HL-60 (cell line): ENCODE data around the gene NT5C3A.
"Not testable (repeated sequence)": the region's sequence is repeated elsewhere in the genome, so short reads cannot be mapped to it uniquely, and the experiment has no call there.

ENCODE experiments used
- DNase-seq, 2 experiments: peaks; one replicate each; pipeline ENCODE4 v3.0.0-alpha.2; 2010 to 2020; ENCODE audit warnings: low read depth in 1 of 2, low spot score in 1 of 2
- H3K27ac ChIP-seq: fragments of 250-450 bp; sonication (Bioruptor Pico); replicated peaks from 2 replicates; pipeline ENCODE4 v1.5.1; 2020; ENCODE audit warnings: mild to moderate bottlenecking, moderate library complexity
- H3K27me3 ChIP-seq: fragments of 250-450 bp; sonication (Bioruptor Pico); 2 replicates; pipeline ENCODE4 v1.5.1; 2021; ENCODE audit warnings: mild to moderate bottlenecking, moderate library complexity; ENCODE audit not compliant: insufficient read depth, poor library complexity, severe bottlenecking
- H3K4me3 ChIP-seq: replicated peaks from 2 replicates; pipeline ENCODE4 v1.5.1; 2011; ENCODE audit warnings: mild to moderate bottlenecking, control low read depth, low read length; ENCODE audit not compliant: insufficient read depth
- CTCF ChIP-seq: IDR thresholded peaks from one replicate; pipeline ENCODE4 v1.5.1; 2011; ENCODE audit warnings: low read length, control low read depth, inconsistent platforms; ENCODE audit not compliant: insufficient read depth
- GABPA ChIP-seq: IDR thresholded peaks from 2 replicates; pipeline ENCODE4 v1.6.1; 2012; ENCODE audit warnings: low read depth
- POLR2AphosphoS5 ChIP-seq: IDR thresholded peaks from 2 replicates; pipeline ENCODE4 v1.6.1; 2012; ENCODE audit warnings: low read depth
- SPI1 ChIP-seq: IDR thresholded peaks from 2 replicates; pipeline ENCODE4 v1.6.1; 2012; ENCODE audit warnings: low read depth, mild to moderate bottlenecking, borderline replicate concordance
- TF ChIP-seq, protein P1 (sequence below): IDR thresholded peaks from 2 replicates; pipeline ENCODE4 v1.6.1; 2012; ENCODE audit warnings: low read depth; ENCODE audit not compliant: insufficient replicate concordance

The NT5C3A gene

GRCh38 chr7:33009734-33010133 lies 52.8 kb downstream of the NT5C3A start:
- DNase-seq, result no peak
- Histone ChIP-seq H3K27ac (no peak overlapping the region), H3K27me3 (no peaks in the 10 kb centered on the region), H3K4me3 (no peak overlapping the region)
- TF ChIP-seq CTCF (no peak), POLR2AphosphoS5 (no peak), GABPA (no peak), SPI1 (no peak)
- TF ChIP-seq, protein P1, sequence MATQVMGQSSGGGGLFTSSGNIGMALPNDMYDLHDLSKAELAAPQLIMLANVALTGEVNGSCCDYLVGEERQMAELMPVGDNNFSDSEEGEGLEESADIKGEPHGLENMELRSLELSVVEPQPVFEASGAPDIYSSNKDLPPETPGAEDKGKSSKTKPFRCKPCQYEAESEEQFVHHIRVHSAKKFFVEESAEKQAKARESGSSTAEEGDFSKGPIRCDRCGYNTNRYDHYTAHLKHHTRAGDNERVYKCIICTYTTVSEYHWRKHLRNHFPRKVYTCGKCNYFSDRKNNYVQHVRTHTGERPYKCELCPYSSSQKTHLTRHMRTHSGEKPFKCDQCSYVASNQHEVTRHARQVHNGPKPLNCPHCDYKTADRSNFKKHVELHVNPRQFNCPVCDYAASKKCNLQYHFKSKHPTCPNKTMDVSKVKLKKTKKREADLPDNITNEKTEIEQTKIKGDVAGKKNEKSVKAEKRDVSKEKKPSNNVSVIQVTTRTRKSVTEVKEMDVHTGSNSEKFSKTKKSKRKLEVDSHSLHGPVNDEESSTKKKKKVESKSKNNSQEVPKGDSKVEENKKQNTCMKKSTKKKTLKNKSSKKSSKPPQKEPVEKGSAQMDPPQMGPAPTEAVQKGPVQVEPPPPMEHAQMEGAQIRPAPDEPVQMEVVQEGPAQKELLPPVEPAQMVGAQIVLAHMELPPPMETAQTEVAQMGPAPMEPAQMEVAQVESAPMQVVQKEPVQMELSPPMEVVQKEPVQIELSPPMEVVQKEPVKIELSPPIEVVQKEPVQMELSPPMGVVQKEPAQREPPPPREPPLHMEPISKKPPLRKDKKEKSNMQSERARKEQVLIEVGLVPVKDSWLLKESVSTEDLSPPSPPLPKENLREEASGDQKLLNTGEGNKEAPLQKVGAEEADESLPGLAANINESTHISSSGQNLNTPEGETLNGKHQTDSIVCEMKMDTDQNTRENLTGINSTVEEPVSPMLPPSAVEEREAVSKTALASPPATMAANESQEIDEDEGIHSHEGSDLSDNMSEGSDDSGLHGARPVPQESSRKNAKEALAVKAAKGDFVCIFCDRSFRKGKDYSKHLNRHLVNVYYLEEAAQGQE, result no peak

- not testable (repeated sequence) for H3K27ac ChIP-seq, H3K27me3 ChIP-seq, H3K4me3 ChIP-seq, DNase-seq
Measured at GRCh38 chr7:33005690-33006089, 56.9 kb downstream of the NT5C3A start.

GRCh38 chr7:33005193-33005592 lies 57.4 kb downstream of the NT5C3A start:
- H3K27ac ChIP-seq, H3K27me3 ChIP-seq, H3K4me3 ChIP-seq, DNase-seq: not testable (repeated sequence)

DNA sequence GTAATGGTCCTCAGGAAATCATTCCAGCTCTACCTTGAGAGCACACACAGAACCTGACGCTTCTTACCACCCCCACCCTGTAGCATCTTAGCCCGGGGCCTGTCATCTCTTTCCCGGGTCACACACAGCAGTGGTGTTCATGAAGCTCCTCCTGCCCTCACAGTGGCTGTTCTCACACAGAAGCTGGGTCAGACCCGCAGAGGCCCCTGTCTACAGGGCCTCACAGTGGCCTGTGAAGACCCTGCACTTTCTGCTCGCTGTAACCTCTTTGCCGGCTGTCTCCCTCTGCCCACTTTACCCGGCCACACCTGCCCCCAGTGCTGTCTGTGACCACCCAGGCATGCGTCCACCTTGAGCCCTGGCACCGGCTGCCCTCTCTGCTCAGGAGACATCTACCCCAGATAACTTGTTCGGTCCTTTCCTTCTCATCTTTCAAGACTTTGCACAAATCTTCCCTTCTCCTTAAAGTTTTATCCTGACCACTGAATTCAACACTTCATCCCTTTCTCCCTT lies 58.4 kb downstream of the NT5C3A start:
- H3K27me3 ChIP-seq, DNase-seq, H3K27ac ChIP-seq, H3K4me3 ChIP-seq: not testable (repeated sequence)

- not testable (repeated sequence) for H3K27ac ChIP-seq, H3K4me3 ChIP-seq, DNase-seq
Measured at GRCh38 chr7:33003111-33003510, 59.5 kb downstream of the NT5C3A start.

DNA sequence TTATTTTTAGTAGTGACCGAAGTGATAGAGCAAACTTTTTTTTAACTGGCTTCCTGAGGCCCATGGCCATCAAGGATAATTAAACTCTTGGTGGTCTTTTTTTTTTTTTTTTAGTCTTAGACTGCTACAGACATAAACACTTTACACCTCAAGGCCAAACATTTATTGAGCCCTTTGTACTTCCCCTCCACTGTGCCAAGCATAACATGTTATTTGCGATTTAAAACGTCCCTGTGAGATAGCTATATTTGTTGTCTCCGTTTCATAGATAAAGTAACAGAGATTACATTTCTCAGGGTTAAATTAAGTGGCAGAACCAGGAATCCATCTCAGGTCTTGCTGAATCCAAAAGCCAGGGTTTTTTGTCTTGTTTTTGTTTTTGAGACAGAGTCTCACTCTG lies 63.2 kb downstream of the NT5C3A start:
- H3K27me3 ChIP-seq, DNase-seq, H3K4me3 ChIP-seq, H3K27ac ChIP-seq: not testable (repeated sequence)

More at GRCh38 chr7:33003111-33003510, 59.5 kb downstream of the NT5C3A start:
- H3K27me3 ChIP-seq, result not testable (repeated sequence)

GRCh38 chr7:32998361-32999171 lies 64.0 kb downstream of the NT5C3A start:
- peak in 1 of 2 experiments; percentile 15 for DNase-seq

DNA sequence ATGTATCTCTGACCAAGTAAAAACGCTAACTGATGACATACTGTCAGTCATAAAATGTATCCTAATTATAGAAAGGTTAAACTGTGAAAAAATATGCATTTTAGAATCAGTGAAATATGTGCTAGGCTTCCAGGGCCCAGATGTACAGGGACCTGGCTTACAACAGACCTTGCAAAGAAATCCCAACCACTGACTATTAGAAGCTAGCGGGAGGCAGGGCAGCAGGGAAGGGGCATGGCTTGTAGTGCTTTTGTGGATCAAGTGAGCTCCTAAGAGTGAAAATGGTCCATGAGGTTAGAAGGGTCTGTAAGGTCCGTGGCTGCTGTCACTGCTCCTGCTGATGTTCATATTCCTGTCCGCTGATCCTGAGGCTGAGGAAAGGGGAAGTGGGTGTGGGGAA lies 64.6 kb downstream of the NT5C3A start:
- not testable (repeated sequence) for H3K27me3 ChIP-seq, H3K4me3 ChIP-seq, DNase-seq, H3K27ac ChIP-seq

More at GRCh38 chr7:32998361-32999171, 64.0 kb downstream of the NT5C3A start:
- not testable (repeated sequence) for H3K27ac ChIP-seq, H3K27me3 ChIP-seq, H3K4me3 ChIP-seq

- not testable (repeated sequence) for H3K27ac ChIP-seq, DNase-seq, H3K27me3 ChIP-seq, H3K4me3 ChIP-seq
Measured at GRCh38 chr7:32992750-32993149, 69.8 kb downstream of the NT5C3A start.

GRCh38 chr7:32991975-32992700 lies 70.4 kb downstream of the NT5C3A start:
- not testable (repeated sequence) for H3K4me3 ChIP-seq, DNase-seq, H3K27me3 ChIP-seq, H3K27ac ChIP-seq

GRCh38 chr7:32991068-32991585 lies 71.4 kb downstream of the NT5C3A start:
- H3K4me3 ChIP-seq, H3K27me3 ChIP-seq, H3K27ac ChIP-seq, DNase-seq: not testable (repeated sequence)
